GM12801 (cell line): ENCODE measurements around the gene RAB37.

Experiments used
- TF ChIP-seq, protein P1 (sequence below): IDR thresholded peaks from one replicate; pipeline ENCODE4 v1.5.1; 2011; ENCODE audit warnings: control low read depth; ENCODE audit not compliant: insufficient read length; ENCODE audit errors: extremely low read depth

RAB37 gene

DNA sequence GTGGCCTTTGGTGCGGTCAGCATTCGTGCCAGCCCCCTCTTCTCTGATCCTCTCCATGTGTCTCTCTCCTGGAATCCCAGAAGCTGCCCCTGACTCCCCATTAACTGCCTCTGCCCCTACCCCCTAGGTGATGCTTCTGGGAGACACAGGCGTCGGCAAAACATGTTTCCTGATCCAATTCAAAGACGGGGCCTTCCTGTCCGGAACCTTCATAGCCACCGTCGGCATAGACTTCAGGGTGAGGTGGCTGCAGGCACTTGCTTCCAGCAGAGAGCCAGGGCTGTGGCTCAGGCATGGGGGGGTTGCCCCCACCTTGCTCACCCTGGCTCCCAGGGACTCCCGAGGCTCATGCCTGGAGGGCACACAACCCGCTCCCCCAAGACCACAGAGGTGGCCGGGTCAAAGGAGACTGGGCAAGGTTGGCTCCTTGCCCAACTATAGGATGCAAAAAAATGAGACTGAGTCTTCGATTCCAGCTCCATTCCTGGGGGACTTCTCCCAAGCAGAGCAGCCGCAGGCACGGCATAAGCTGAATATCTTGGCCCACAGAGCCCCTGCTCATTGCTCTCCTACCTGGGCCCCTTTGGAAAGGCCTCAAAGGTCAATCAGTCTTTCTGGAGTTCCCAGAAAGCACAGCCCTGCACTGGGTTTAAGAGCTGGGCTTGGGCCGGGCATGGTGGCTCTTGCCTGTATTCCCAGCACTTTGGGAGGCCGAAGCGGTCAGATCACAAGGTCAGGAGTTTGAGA lies 3.8 kb downstream of the RAB37 start:
- TF ChIP-seq, protein P1, sequence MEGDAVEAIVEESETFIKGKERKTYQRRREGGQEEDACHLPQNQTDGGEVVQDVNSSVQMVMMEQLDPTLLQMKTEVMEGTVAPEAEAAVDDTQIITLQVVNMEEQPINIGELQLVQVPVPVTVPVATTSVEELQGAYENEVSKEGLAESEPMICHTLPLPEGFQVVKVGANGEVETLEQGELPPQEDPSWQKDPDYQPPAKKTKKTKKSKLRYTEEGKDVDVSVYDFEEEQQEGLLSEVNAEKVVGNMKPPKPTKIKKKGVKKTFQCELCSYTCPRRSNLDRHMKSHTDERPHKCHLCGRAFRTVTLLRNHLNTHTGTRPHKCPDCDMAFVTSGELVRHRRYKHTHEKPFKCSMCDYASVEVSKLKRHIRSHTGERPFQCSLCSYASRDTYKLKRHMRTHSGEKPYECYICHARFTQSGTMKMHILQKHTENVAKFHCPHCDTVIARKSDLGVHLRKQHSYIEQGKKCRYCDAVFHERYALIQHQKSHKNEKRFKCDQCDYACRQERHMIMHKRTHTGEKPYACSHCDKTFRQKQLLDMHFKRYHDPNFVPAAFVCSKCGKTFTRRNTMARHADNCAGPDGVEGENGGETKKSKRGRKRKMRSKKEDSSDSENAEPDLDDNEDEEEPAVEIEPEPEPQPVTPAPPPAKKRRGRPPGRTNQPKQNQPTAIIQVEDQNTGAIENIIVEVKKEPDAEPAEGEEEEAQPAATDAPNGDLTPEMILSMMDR = no peak

DNA sequence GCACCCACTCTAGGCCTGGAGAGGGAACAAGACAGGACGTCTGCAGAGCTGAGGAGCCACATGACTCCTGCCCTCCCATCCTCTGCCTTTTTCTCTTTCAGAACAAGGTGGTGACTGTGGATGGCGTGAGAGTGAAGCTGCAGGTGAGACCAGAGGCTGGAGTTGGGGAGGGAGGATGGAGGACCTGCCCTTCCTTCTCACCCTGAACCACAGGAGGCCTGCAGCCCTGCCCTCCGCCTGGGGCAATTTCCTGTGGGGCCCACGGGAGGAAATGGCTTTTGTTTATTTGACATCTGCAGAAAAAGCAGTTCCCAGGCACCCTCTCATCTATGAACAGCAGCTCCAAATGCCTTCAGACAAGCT lies 5.1 kb downstream of the RAB37 start:
- TF ChIP-seq, protein P1 = no peak

DNA sequence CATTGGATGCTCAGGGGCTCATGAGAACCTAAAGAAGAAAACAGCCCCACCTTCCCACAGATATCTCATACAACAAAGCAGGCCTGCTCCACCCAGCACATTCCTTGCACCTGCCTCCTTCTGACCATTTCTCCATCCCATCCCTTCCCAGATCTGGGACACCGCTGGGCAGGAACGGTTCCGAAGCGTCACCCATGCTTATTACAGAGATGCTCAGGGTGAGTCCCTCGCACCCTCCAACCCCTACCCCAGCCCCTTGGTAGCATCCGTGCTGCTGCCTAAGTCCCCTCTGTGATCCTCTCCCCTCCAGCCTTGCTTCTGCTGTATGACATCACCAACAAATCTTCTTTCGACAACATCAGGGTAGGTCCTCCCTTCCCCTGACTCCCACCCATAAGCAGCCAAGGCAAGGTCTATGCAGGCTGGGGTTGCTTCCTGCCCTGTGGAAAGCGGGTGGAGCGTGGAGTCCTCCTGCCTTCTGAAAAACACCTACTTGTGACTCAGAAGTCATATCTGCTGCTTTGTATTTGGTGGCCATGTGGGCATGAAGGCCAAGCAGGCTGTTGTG lies 6.0 kb downstream of the RAB37 start:
- TF ChIP-seq, protein P1 = no peak

DNA sequence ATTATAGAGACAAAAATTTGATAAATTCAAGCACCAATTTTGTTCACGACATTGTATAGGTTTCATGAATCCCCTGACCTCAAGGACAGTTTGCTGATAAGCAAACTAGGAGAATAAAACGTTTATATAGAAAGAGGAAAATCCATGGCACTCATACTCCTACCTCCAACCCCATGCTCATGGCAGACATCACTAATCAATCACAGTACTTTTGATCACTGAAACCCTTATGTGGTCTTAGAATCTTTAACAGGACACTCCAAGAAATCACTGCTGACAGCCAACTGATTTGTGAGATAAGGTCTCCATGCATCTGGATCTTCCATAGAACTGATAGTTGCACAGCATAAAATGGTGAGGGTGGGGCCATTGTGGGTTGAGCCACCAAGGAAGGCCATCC lies 6.7 kb downstream of the RAB37 start:
- TF ChIP-seq, protein P1 = no peak

DNA sequence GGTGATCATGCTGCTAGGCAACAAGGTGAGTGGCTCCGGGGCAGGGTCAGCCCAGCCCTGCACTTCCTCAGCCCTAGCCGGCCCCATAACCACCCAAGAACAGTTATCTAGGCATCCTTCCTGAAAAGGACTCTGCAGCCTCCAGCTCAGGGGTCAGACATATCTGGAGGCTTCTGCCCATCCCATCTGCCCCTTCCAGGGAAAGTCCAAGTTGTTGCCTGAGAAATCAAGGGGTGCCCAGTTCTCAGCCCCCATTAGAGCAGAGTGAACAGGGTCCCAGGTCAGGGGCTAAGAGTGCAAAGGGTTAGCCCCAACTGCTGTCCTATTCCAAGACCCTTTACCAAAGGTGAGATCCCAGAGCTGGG lies 7.3 kb downstream of the RAB37 start:
- TF ChIP-seq, protein P1 = no peak

DNA sequence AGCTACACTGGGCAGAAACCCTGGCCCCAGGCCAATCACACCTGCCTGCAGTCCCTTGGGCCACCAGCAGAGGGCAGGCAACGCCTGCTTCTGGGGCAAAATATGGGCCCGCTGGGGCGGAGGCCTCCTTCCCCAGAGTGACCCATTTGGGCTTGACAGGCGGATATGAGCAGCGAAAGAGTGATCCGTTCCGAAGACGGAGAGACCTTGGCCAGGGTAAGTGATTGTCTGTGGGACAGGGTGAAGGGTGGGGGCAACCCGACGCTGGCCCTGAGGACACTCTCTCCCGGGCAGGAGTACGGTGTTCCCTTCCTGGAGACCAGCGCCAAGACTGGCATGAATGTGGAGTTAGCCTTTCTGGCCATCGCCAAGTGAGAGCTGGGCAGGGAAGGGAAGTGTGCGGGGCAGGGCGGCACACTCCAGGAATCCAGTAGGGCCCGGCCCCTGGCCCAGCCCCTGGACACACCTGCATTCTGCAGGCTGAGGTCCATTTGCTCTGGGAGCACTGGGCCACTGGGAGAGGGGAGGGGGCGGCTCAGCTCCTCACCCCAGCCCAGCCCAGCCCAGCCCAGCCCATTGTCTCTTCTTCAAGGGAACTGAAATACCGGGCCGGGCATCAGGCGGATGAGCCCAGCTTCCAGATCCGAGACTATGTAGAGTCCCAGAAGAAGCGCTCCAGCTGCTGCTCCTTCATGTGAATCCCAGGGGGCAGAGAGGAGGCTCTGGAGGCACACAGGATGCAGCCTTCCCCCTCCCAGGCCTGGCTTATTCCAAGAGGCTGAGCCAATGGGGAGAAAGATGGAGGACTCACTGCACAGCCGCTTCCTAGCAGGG lies 7.9 kb downstream of the RAB37 start:
- TF ChIP-seq, protein P1 = peak; percentile 88

DNA sequence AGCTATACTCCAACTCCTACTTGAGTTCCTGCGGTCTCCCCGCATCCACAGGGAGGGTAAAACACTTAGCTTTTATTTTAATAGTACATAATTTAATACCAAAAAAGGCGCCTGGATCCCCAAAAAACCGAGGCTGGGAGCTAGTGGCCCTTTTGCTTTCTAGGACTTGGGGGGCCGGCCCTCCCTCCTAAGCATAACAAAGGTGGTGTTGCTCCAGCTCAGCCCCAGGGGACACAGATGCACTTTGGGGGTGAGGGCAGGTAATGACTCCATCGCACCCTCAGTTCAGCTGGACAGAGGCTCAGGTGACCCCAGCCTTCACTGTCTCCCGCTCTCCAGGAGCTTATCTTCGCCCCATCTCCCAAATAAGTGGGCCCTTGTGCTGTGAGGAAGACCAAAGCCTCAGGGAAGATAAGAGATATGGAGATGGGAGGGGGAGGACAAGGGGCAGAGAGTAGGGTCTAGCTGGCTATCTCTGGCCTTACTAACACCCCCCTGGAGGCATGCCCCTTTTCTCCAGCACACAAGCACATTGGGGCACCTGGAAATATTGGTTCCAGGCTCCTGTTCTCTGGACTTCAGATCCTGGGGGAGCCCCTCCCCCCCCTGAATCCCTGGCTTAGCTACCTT lies 8.6 kb downstream of the RAB37 start:
- TF ChIP-seq, protein P1 = no peak
